ENCODE measurements around the gene CSMD2. TPM values are rescaled to one million over a fixed set of nuclear protein-coding genes. Genes with fewer than 3 reads are reported as not detected.

CSMD2 gene
- total RNA-seq, 4 donors from 2014 or later, result 0.09 to 0.20 TPM; not detected in 2

DNA sequence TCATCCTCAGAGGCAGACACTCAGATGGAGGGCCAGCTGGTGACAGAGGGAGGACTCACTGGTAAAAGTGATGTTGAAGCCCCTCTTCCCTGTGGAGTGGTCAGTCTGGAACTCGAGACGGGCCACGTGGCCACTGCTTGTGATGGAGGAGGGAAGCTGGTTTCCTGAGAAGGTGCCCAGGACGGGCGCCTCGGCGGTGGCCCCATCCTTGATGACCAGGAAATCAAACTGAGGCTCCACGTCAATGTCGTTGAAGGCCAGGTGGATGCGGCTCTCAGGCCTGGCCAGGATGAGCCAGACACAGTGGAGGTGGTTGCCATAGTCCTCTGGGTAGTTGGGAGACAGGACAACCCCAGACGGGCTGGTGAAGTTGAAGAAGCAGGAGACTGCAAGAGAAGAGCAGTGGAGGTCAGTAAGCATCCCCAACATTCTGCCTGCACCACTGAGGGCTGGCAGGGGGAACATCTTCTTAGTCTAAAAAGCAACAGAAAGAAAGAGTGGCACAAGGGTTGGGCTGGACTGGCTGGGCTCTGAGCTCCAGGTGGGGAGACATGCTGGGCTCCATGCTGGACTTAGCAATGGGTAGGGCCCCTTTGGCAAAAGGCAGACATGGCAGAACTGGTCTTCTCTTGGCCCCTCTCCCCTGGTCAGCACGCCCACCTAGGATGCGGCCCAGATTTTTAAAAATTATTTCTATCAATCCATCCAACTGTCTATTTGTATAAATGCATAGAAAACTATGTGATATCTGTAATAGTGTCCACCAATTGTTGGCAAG, 421.6 kb downstream of the CSMD2 start:
- intact Hi-C loops (cut with DNase I; ENCODE audit: low total_unique reads) (no loop called here), in situ Hi-C loops (cut with MboI; ENCODE audit: low sequenced_read_pairs in 4 of 4) (loop anchor here in 1 of 4 donors (25.0 kb wide), 1 partner anchor 419 kb away; the partner anchor contains the start of gene CSMD2)
- no peak for TF ChIP-seq POLR2A (IDR thresholded peaks at IDR 0.05)
- TF ChIP-seq, protein P1, sequence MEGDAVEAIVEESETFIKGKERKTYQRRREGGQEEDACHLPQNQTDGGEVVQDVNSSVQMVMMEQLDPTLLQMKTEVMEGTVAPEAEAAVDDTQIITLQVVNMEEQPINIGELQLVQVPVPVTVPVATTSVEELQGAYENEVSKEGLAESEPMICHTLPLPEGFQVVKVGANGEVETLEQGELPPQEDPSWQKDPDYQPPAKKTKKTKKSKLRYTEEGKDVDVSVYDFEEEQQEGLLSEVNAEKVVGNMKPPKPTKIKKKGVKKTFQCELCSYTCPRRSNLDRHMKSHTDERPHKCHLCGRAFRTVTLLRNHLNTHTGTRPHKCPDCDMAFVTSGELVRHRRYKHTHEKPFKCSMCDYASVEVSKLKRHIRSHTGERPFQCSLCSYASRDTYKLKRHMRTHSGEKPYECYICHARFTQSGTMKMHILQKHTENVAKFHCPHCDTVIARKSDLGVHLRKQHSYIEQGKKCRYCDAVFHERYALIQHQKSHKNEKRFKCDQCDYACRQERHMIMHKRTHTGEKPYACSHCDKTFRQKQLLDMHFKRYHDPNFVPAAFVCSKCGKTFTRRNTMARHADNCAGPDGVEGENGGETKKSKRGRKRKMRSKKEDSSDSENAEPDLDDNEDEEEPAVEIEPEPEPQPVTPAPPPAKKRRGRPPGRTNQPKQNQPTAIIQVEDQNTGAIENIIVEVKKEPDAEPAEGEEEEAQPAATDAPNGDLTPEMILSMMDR (IDR thresholded peaks at IDR 0.05 in 4 of 5, conservative IDR thresholded peaks at IDR 0.05 in 1 of 5), result no peak
- no peak for ATAC-seq
- Histone ChIP-seq H3K9me3 (no peaks in the 10 kb centered on the region), H3K4me1 (no peaks in the 10 kb centered on the region), H3K4me3 (no peak overlapping the region), H3K27me3 (no peaks in the 10 kb centered on the region), H3K27ac (no peak overlapping the region), H3K36me3 (no peaks in the 10 kb centered on the region)
- DNase-seq, result no peak

DNA sequence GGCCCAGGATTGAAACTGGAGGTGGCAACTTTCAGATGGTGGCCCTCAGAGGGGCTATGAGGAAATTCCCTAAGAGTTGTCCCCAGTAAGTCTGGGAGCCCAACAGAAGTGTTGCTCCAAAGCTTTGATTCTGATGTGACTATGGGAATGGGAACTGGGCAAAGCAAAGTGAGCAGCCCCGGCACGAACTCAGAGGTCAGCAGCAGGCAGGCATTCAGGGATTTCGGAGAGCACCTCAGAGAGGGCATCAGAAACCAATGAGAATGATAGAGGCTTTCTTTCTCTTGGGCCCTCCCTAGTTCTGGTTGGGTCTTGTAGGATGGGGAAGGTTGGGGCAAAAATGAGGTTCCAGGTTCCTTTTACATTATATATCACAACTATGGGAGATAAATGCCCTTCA, 422.4 kb downstream of the CSMD2 start:
- Histone ChIP-seq H3K27ac (no peak overlapping the region), H3K4me3 (no peak overlapping the region), H3K4me1 (no peaks in the 10 kb centered on the region), H3K36me3 (no peaks in the 10 kb centered on the region), H3K9me3 (no peaks in the 10 kb centered on the region), H3K27me3 (no peaks in the 10 kb centered on the region)
- ATAC-seq (no peak), DNase-seq (no peak)
- intact Hi-C loops (cut with DNase I; ENCODE audit: low total_unique reads) (no loop called here), in situ Hi-C loops (cut with MboI; ENCODE audit: low sequenced_read_pairs in 4 of 4) (loop anchor here in 1 of 4 donors (25.0 kb wide), 1 partner anchor 420 kb away; the partner anchor contains the start of gene CSMD2)
- TF ChIP-seq, protein P1 (IDR thresholded peaks at IDR 0.05 in 4 of 5, conservative IDR thresholded peaks at IDR 0.05 in 1 of 5), result no peak
- TF ChIP-seq POLR2A (IDR thresholded peaks at IDR 0.05), result no peak

DNA sequence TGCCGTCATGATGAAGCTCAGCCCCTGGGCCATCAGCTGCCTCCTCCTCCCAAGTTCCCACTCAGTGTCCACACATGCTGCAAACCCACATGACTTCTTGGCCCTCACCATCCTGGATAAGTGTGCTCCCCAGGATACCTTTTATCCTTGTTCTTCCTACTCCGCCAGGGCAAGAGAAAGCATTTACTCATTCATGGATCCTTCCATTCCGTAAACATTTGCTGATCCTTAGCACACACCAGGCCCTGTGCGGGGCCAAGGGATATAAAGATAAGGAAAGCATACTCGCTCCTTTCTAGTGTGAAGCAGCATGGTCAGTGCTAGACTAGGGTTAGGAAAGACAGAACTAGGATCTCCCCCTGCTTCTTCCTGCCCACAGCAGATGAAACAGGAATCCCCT, 423.3 kb downstream of the CSMD2 start:
- Histone ChIP-seq H3K27ac (no peak overlapping the region), H3K4me3 (no peak overlapping the region), H3K36me3 (no peaks in the 10 kb centered on the region), H3K27me3 (no peaks in the 10 kb centered on the region), H3K9me3 (no peaks in the 10 kb centered on the region), H3K4me1 (no peaks in the 10 kb centered on the region)
- intact Hi-C loops (cut with DNase I; ENCODE audit: low total_unique reads), result no loop called here
- DNase-seq (no peak), ATAC-seq (no peak)
- no peak for TF ChIP-seq POLR2A (IDR thresholded peaks at IDR 0.05)
- TF ChIP-seq, protein P1 (IDR thresholded peaks at IDR 0.05 in 4 of 5, conservative IDR thresholded peaks at IDR 0.05 in 1 of 5), result no peak
- in situ Hi-C loops (cut with MboI; ENCODE audit: low sequenced_read_pairs in 4 of 4), result loop anchor here in 1 of 4 donors (25.0 kb wide), 1 partner anchor 421 kb away; the partner anchor contains the start of gene CSMD2

DNA sequence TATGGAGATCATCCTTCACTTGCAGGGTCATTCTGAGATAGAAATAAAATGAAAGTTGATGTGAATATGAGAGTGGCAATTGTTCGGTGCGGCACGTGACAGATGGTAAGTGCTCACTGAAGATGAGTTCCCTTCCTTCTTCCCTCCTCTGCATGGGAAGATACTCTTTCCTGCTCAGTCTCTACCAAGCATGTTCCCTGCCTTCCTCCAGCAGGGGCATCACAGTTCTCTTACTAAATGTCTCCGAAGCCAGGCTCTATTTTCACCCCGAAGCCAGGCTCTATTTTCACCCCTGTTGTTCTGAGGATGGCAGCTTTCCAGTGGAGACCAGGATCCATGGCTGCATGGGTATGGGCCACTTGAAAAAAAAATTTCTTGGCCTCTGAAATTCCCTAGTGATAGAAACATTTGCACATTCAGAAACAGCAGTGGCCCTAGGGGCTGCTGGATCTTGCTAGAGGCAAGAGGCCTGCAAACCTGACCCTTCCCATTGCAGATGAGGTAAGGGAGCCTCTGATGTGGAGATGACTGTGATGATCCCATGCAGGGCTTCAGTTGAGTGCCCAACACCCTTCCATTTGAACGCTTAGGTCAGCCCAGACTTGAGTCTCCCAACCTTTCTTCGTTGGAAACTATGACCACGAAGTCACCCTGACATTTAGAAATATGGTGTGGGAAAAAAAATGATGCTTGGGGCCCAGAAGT, 424.8 kb downstream of the CSMD2 start:
- in situ Hi-C loops (cut with MboI; ENCODE audit: low sequenced_read_pairs in 4 of 4), result loop anchor here in 1 of 4 donors (25.0 kb wide), 1 partner anchor 422 kb away; the partner anchor contains the start of gene CSMD2
- no peak for DNase-seq

More for the DNA sequence above, 424.8 kb downstream of the CSMD2 start:
- Histone ChIP-seq H3K27ac (no peak overlapping the region), H3K9me3 (no peaks in the 10 kb centered on the region), H3K4me1 (no peaks in the 10 kb centered on the region), H3K27me3 (no peaks in the 10 kb centered on the region), H3K4me3 (no peak overlapping the region), H3K36me3 (no peaks in the 10 kb centered on the region)
- TF ChIP-seq POLR2A (IDR thresholded peaks at IDR 0.05), result no peak
- TF ChIP-seq, protein P1 (IDR thresholded peaks at IDR 0.05 in 4 of 5, conservative IDR thresholded peaks at IDR 0.05 in 1 of 5), result no peak
- intact Hi-C loops (cut with DNase I; ENCODE audit: low total_unique reads), result no loop called here
- ATAC-seq, result no peak

All from gastrocnemius medialis (tissue), 4 donors.